GM23338 (cell line): ENCODE data around the gene IDE. TPM values are rescaled to one million over a fixed set of nuclear protein-coding genes. Genes with fewer than 3 reads are reported as not detected.

Experiments
- EZH2 ChIP-seq: fragments of 200-600 bp; sonication (generic); IDR thresholded peaks from one replicate; pipeline ENCODE4 v1.8.0; 2017; ENCODE audit warnings: antibody characterized with exemption, mild to moderate bottlenecking, low read depth; ENCODE audit not compliant: unreplicated experiment
- EZH2phosphoT487 ChIP-seq: fragments of 200-600 bp; sonication (generic); IDR thresholded peaks from one replicate; pipeline ENCODE4 v1.8.1; 2018; ENCODE audit warnings: antibody characterized with exemption; ENCODE audit not compliant: unreplicated experiment
- STAT1 ChIP-seq: IDR thresholded peaks from one replicate; pipeline ENCODE4 v1.6.1; 2016; ENCODE audit warnings: antibody characterized with exemption; ENCODE audit not compliant: unreplicated experiment
- ZNF114 ChIP-seq: fragments of 250-450 bp; sonication (Bioruptor Pico); IDR thresholded peaks from 2 replicates; pipeline ENCODE4 v1.5.0; 2020; ENCODE audit warnings: mild to moderate bottlenecking, moderate library complexity
- ZNF331 ChIP-seq: fragments of 250-450 bp; sonication (Bioruptor Pico); IDR thresholded peaks from 2 replicates; pipeline ENCODE4 v1.5.0; 2020; ENCODE audit warnings: low read depth, mild to moderate bottlenecking, moderate library complexity
- polyA plus RNA-seq: library from polyadenylated mRNA; unstranded; fragments of >200 nt; fragmentation: Nextera tagmentation; extraction: Ambion mirVana; gene quantifications from 2 replicates; pipeline ENCODE4 v1.2.1, GENCODE V29; 2016
- total RNA-seq: library from RNA; depleted of rRNA; stranded (reverse); fragments of >200 nt; shearing (Covaris generic); gene quantifications from 2 replicates; pipeline ENCODE4 v1.2.3, GENCODE V29; 2014
- TF ChIP-seq, protein P1 (sequence below): fragments of 250-450 bp; sonication (Bioruptor Pico); IDR thresholded peaks from 2 replicates; pipeline ENCODE4 v1.5.0; 2020; ENCODE audit warnings: mild to moderate bottlenecking, moderate library complexity
- TF ChIP-seq, protein P2 (sequence below): IDR thresholded peaks from one replicate; pipeline ENCODE4 v1.6.1; 2018; ENCODE audit warnings: antibody characterized with exemption; ENCODE audit not compliant: unreplicated experiment

The IDE gene
- total and polyA plus RNA-seq, 2 experiments from 2014 or later, result 12.9 to 36.3 TPM

DNA sequence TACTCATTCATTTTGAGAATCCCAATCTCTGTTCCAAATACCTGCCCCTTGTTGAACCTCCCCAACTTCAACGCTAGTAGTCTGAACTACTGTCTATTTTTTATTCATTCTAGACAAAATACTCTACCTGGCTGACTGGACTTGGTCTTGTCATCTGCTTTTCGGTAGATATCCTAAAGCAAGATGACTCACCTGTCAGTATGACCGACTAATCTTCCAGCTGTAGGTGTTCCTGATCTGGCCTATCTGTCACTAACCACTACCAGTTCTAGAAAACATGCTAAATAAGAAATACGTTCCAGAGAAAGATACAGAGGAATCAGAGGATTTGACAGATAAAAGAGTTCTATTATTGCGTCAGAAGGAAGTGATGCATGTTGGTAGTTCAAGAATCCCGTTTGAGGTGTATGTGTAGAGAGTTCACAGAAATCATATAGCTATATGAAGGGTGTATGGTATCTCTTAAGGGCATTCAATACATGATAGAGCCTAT, 81.1 kb downstream of the IDE start (continued):
- TF ChIP-seq, protein P1, sequence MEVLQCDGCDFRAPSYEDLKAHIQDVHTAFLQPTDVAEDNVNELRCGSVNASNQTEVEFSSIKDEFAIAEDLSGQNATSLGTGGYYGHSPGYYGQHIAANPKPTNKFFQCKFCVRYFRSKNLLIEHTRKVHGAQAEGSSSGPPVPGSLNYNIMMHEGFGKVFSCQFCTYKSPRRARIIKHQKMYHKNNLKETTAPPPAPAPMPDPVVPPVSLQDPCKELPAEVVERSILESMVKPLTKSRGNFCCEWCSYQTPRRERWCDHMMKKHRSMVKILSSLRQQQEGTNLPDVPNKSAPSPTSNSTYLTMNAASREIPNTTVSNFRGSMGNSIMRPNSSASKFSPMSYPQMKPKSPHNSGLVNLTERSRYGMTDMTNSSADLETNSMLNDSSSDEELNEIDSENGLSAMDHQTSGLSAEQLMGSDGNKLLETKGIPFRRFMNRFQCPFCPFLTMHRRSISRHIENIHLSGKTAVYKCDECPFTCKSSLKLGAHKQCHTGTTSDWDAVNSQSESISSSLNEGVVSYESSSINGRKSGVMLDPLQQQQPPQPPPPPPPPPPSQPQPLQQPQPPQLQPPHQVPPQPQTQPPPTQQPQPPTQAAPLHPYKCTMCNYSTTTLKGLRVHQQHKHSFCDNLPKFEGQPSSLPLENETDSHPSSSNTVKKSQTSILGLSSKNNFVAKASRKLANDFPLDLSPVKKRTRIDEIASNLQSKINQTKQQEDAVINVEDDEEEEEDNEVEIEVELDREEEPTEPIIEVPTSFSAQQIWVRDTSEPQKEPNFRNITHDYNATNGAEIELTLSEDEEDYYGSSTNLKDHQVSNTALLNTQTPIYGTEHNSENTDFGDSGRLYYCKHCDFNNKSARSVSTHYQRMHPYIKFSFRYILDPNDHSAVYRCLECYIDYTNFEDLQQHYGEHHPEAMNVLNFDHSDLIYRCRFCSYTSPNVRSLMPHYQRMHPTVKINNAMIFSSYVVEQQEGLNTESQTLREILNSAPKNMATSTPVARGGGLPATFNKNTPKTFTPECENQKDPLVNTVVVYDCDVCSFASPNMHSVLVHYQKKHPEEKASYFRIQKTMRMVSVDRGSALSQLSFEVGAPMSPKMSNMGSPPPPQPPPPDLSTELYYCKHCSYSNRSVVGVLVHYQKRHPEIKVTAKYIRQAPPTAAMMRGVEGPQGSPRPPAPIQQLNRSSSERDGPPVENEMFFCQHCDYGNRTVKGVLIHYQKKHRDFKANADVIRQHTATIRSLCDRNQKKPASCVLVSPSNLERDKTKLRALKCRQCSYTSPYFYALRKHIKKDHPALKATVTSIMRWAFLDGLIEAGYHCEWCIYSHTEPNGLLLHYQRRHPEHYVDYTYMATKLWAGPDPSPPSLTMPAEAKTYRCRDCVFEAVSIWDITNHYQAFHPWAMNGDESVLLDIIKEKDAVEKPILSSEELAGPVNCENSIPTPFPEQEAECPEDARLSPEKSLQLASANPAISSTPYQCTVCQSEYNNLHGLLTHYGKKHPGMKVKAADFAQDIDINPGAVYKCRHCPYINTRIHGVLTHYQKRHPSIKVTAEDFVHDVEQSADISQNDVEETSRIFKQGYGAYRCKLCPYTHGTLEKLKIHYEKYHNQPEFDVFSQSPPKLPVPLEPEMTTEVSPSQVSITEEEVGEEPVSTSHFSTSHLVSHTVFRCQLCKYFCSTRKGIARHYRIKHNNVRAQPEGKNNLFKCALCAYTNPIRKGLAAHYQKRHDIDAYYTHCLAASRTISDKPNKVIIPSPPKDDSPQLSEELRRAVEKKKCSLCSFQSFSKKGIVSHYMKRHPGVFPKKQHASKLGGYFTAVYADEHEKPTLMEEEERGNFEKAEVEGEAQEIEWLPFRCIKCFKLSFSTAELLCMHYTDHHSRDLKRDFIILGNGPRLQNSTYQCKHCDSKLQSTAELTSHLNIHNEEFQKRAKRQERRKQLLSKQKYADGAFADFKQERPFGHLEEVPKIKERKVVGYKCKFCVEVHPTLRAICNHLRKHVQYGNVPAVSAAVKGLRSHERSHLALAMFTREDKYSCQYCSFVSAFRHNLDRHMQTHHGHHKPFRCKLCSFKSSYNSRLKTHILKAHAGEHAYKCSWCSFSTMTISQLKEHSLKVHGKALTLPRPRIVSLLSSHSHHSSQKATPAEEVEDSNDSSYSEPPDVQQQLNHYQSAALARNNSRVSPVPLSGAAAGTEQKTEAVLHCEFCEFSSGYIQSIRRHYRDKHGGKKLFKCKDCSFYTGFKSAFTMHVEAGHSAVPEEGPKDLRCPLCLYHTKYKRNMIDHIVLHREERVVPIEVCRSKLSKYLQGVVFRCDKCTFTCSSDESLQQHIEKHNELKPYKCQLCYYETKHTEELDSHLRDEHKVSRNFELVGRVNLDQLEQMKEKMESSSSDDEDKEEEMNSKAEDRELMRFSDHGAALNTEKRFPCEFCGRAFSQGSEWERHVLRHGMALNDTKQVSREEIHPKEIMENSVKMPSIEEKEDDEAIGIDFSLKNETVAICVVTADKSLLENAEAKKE, result no peak
- TF ChIP-seq EZH2 (no peak), ZNF331 (CRISPR knock-in tag) (no peak), EZH2phosphoT487 (no peak), ZNF114 (CRISPR knock-in tag) (no peak), STAT1 (no peak)
- TF ChIP-seq, protein P2, sequence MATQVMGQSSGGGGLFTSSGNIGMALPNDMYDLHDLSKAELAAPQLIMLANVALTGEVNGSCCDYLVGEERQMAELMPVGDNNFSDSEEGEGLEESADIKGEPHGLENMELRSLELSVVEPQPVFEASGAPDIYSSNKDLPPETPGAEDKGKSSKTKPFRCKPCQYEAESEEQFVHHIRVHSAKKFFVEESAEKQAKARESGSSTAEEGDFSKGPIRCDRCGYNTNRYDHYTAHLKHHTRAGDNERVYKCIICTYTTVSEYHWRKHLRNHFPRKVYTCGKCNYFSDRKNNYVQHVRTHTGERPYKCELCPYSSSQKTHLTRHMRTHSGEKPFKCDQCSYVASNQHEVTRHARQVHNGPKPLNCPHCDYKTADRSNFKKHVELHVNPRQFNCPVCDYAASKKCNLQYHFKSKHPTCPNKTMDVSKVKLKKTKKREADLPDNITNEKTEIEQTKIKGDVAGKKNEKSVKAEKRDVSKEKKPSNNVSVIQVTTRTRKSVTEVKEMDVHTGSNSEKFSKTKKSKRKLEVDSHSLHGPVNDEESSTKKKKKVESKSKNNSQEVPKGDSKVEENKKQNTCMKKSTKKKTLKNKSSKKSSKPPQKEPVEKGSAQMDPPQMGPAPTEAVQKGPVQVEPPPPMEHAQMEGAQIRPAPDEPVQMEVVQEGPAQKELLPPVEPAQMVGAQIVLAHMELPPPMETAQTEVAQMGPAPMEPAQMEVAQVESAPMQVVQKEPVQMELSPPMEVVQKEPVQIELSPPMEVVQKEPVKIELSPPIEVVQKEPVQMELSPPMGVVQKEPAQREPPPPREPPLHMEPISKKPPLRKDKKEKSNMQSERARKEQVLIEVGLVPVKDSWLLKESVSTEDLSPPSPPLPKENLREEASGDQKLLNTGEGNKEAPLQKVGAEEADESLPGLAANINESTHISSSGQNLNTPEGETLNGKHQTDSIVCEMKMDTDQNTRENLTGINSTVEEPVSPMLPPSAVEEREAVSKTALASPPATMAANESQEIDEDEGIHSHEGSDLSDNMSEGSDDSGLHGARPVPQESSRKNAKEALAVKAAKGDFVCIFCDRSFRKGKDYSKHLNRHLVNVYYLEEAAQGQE, result no peak
